ENCODE measurements around the gene KLF6.

KLF6 gene

DNA sequence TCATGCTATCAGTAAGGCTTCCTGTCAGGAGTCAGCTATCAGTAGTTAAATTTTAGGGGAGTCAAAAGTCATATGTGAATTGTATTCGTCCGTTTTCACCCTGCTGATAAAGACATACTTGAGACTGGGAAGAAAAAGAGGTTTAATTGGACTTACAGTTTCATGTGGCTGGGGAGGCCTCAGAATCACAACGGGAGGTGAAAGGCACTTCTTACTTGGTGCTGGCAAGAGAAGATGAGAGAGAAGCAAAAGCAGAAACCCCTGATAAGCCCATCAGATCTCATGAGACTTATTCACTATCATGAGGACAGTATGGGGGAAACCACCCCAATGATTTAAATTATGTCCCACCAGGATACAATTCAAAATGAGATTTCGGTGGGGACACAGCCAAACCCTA lies 47.1 kb downstream of the KLF6 start:
- TF ChIP-seq, protein P1, sequence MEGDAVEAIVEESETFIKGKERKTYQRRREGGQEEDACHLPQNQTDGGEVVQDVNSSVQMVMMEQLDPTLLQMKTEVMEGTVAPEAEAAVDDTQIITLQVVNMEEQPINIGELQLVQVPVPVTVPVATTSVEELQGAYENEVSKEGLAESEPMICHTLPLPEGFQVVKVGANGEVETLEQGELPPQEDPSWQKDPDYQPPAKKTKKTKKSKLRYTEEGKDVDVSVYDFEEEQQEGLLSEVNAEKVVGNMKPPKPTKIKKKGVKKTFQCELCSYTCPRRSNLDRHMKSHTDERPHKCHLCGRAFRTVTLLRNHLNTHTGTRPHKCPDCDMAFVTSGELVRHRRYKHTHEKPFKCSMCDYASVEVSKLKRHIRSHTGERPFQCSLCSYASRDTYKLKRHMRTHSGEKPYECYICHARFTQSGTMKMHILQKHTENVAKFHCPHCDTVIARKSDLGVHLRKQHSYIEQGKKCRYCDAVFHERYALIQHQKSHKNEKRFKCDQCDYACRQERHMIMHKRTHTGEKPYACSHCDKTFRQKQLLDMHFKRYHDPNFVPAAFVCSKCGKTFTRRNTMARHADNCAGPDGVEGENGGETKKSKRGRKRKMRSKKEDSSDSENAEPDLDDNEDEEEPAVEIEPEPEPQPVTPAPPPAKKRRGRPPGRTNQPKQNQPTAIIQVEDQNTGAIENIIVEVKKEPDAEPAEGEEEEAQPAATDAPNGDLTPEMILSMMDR (IDR thresholded peaks at IDR 0.05), result no peak

DNA sequence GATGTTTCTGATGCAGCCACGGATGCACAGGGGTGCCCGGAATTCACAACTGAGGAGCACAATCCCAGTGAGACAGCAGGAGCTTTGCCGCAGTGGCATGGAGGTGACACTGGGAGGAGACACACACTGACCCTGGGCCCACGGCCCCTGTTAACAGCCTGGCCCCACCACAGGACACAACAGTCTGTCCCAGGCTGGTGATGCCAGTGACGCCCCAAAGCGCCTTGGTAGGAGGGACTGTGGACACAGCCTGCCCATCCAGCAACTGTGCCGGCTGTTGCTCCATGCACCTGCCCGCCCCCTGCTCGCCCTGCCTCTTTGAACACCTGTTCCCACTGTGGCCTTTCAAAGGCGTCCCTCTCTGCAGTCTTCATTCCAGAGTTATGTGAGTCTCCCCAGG lies 49.8 kb downstream of the KLF6 start:
- TF ChIP-seq, protein P1 (IDR thresholded peaks at IDR 0.05), result no peak

DNA sequence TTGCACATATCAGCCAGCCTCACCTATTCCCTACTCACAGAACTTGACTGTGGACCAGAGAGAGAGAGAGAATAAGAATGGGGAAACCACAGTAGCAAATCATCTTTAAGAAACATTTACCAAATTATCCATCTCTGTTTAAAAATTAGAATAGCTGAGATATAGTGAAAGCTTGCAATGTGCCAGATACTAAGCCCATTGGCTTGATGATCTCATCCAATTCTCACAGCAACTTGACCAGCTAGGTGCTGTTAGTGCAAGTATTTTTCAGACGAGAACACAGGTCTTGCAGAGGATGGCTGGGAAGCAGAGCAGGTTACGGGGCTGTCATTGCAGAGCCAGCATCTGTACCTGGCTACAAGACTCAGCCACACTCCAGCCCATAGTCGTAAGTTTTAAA lies 50.9 kb downstream of the KLF6 start:
- TF ChIP-seq, protein P1 (IDR thresholded peaks at IDR 0.05), result no peak

DNA sequence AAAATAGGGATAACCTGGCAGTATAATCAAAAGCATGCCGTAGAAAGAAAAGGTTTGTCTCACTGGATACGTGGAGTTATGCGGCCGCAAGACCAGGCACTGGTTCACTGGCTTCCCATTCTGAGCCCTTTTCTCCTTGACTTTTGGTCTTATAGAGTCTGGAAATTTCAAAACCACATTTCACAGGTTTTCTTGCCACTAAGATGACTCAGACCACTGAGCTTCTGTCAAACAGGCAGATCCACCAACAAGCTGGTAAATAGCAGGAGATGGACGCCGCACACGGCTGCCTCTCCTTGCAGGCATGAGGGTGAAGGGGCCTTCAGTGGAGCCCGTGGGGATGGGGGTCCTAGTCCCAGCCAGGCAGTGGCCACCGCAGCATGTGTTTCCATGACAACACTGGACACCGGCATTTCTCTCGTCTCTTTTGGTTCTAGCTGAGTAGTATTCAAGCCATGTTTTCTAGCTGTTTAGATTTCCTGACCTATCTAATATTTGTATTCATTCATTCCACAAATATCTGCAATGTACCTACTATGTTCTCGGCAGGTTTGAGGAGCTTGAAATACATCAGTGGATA lies 55.5 kb downstream of the KLF6 start:
- TF ChIP-seq, protein P1 (IDR thresholded peaks at IDR 0.05), result no peak

DNA sequence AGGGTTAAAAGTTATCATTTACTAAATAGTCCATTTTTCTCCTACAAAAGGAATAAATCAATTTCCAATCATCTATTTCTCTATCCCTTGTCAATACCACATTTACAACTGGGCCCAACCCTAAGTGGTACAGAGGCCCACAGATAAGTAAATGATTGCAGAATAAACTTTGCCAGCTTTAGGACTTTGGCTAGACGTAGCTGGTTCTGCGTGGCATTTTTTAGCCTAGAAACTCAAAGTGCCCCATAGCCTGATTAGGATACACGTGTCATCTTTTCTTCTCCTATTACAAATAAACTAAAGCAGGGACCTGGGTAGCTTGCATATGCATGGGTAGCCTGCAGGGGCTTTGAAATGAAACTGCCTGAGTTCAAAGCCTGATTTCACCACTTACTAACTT lies 56.4 kb downstream of the KLF6 start:
- TF ChIP-seq, protein P1 (IDR thresholded peaks at IDR 0.05), result no peak

DNA sequence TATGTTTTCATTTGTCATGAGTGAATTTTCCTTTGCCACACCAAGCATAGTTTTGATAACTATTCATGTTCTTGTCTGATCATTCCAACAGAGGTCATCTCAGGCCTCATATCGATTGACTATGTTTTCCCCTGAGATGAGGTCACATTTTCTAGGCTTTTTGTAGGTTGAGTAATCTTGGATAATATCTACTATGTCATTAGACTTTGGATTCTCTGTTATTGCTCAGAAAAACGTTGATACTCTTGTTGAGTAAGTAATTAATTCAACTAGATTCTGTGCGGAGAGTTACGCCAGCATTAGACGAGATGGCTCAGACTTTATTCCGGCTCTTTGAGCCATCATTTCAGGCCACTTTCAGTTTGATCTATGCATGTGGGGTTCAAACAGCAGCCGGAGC lies 57.7 kb downstream of the KLF6 start:
- TF ChIP-seq, protein P1 (IDR thresholded peaks at IDR 0.05), result no peak

Measured in LNCAP (cell line).